Stimulated activated CD4-positive, alpha-beta T cell treated with anti-CD3 and anti-CD28 coated beads, Interleukin-15, amount 100 ng/mL, for 48 hours (primary cell): Measurements from ENCODE around the gene MBTD1.

Source experiments
- DNase-seq, 2 donors: peaks; one replicate each; pipeline ENCODE4 v3.0.0-alpha.2; 2020; ENCODE audit warnings: low read depth in 2 of 2

The MBTD1 gene

GRCh38 chr17:51147650-51148049 is 112.2 kb downstream of the MBTD1 start:
- DNase-seq, result no peak

GRCh38 chr17:51144266-51145022 is 115.4 kb downstream of the MBTD1 start:
- no peak for DNase-seq

GRCh38 chr17:51142597-51142996 is 117.3 kb downstream of the MBTD1 start:
- no peak for DNase-seq

- no peak for DNase-seq
Measured at GRCh38 chr17:51135956-51136355, 123.9 kb downstream of the MBTD1 start.

GRCh38 chr17:51133365-51133764 is 126.5 kb downstream of the MBTD1 start:
- no peak for DNase-seq

DNA sequence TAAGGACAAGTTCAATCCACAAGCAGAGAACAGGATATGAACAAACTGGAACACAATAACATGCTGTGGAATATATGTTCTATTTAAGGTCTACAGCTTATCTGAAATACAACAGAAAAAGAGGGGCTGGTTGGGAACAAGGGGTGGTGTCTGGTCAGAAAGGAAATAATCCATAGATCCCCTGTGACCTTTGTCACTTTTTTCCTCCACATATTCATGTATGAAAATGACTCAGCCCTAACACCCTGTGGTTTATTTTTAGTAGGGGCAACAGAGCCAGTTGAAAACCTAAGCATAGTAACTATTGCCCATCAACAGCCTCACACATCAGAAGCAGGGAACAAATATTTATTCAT is 126.9 kb downstream of the MBTD1 start:
- DNase-seq, result no peak

DNA sequence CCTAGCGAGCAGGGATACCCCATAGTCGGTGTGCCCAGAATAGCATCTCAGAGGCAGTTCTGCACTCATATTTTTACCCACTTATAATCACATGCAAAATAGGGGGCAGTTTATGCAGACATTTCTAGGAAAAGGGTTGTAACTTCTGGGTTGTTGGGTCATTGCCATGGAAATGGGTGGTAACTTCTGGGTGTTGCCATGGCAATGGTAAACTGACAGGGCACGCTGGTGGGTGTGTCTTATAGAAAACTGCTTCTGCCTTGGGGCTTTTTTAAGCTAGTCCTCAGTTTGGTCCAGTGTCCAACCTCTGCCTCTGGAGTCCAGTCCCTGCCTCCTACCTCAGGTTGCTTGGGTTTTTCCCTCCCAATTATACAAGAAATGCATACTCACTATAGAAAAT is 131.8 kb downstream of the MBTD1 start:
- DNase-seq, result no peak
